ENCODE results near the gene CCSAP. TPM values are rescaled to one million over a fixed set of nuclear protein-coding genes. Genes with fewer than 3 reads are reported as not detected.
A peak's percentile ranks its signal among the peaks of the same experiment; 100 is the strongest.
"Not testable (repeated sequence)": the region's sequence is repeated elsewhere in the genome, so short reads cannot be mapped to it uniquely, and the experiment has no call there.

The CCSAP gene
- total RNA-seq = 12.3 and 12.6 TPM in 2 replicates

GRCh38 chr1:229342656-229343569, at the start of gene CCSAP:
Gene CCSAP (minus strand): TSS chr1:229343047. CDS start chr1:229342465, 582 bp downstream.
- Mint-ChIP-seq H3K27ac (peak within 1 kb of the TSS; percentile 94), H3K9me3 (peaks cover 9% of the 10 kb centered on the region), H3K36me3 (ENCODE audit: low read depth) (peaks cover 15% of the 10 kb centered on the region), H3K4me3 (peak within 1 kb of the TSS; percentile 91), H3K27me3 (peaks cover 28% of the 10 kb centered on the region), H3K4me1 (peaks cover 41% of the 10 kb centered on the region)
- intact Hi-C loops (cut with micrococcal nuclease) = loop anchor here (2.0 to 10.0 kb wide), 5 partner anchors 56 to 858 kb away; partner anchors contain the start of genes ABCB10 and RNF187
- DNase-seq = peak; percentile 90

- DNase-seq = no peak
- Mint-ChIP-seq H3K27ac (no peak overlapping the region), H3K36me3 (ENCODE audit: low read depth) (no peaks in the 10 kb centered on the region), H3K4me3 (no peak overlapping the region), H3K27me3 (peaks cover 21% of the 10 kb centered on the region), H3K9me3 (no peaks in the 10 kb centered on the region), H3K4me1 (peaks cover 2% of the 10 kb centered on the region)
- intact Hi-C loops (cut with micrococcal nuclease) = no loop called here
Measured at GRCh38 chr1:229390130-229390529, 47.3 kb upstream of the CCSAP start.

GRCh38 chr1:229388897-229389580, 46.2 kb upstream of the CCSAP start:
- DNase-seq = no peak
- Mint-ChIP-seq H3K27me3 (peaks cover 23% of the 10 kb centered on the region), H3K4me3 (no peak overlapping the region), H3K9me3 (no peaks in the 10 kb centered on the region), H3K4me1 (peaks cover 2% of the 10 kb centered on the region), H3K36me3 (ENCODE audit: low read depth) (no peaks in the 10 kb centered on the region), H3K27ac (no peak overlapping the region)
- intact Hi-C loops (cut with micrococcal nuclease) = no loop called here

GRCh38 chr1:229385853-229386456, 43.1 kb upstream of the CCSAP start:
- Mint-ChIP-seq H3K27ac (no peak overlapping the region), H3K9me3 (no peaks in the 10 kb centered on the region), H3K27me3 (peaks cover 24% of the 10 kb centered on the region), H3K4me3 (no peak overlapping the region), H3K36me3 (ENCODE audit: low read depth) (no peaks in the 10 kb centered on the region), H3K4me1 (peaks cover 2% of the 10 kb centered on the region)
- DNase-seq = no peak
- intact Hi-C loops (cut with micrococcal nuclease) = no loop called here

- Mint-ChIP-seq H3K27me3 (peaks cover 24% of the 10 kb centered on the region), H3K4me1 (peaks cover 2% of the 10 kb centered on the region), H3K36me3 (ENCODE audit: low read depth) (no peaks in the 10 kb centered on the region), H3K9me3 (no peaks in the 10 kb centered on the region), H3K27ac (no peak overlapping the region), H3K4me3 (no peak overlapping the region)
- intact Hi-C loops (cut with micrococcal nuclease) = no loop called here
- DNase-seq = no peak
Measured at GRCh38 chr1:229384822-229385221, 42.0 kb upstream of the CCSAP start.

GRCh38 chr1:229383961-229384360, 41.1 kb upstream of the CCSAP start:
- Mint-ChIP-seq H3K9me3 (no peaks in the 10 kb centered on the region), H3K4me3 (no peak overlapping the region), H3K27ac (no peak overlapping the region), H3K4me1 (peaks cover 2% of the 10 kb centered on the region), H3K27me3 (peaks cover 23% of the 10 kb centered on the region), H3K36me3 (ENCODE audit: low read depth) (no peaks in the 10 kb centered on the region)
- no peak for DNase-seq
- intact Hi-C loops (cut with micrococcal nuclease) = no loop called here

GRCh38 chr1:229383188-229383587, 40.3 kb upstream of the CCSAP start:
- Mint-ChIP-seq H3K4me3 (no peak overlapping the region), H3K36me3 (ENCODE audit: low read depth) (no peaks in the 10 kb centered on the region), H3K27ac (no peak overlapping the region), H3K4me1 (peaks cover 2% of the 10 kb centered on the region), H3K27me3 (peaks cover 23% of the 10 kb centered on the region), H3K9me3 (no peaks in the 10 kb centered on the region)
- intact Hi-C loops (cut with micrococcal nuclease) = no loop called here
- no peak for DNase-seq

- peaks cover 21% of the 10 kb centered on the region for H3K27me3 Mint-ChIP-seq
- no peaks in the 10 kb centered on the region for H3K36me3 Mint-ChIP-seq (ENCODE audit: low read depth)
- H3K4me3 Mint-ChIP-seq = no peak overlapping the region
- H3K27ac Mint-ChIP-seq = no peak overlapping the region
- peaks cover 2% of the 10 kb centered on the region for H3K4me1 Mint-ChIP-seq
- no peaks in the 10 kb centered on the region for H3K9me3 Mint-ChIP-seq
- DNase-seq = no peak
- intact Hi-C loops (cut with micrococcal nuclease) = no loop called here
Measured at GRCh38 chr1:229381234-229381633, 38.4 kb upstream of the CCSAP start.

GRCh38 chr1:229380536-229381160, 37.8 kb upstream of the CCSAP start:
- H3K9me3 Mint-ChIP-seq = no peaks in the 10 kb centered on the region
- no peak overlapping the region for H3K27ac Mint-ChIP-seq
- H3K36me3 Mint-ChIP-seq (ENCODE audit: low read depth) = no peaks in the 10 kb centered on the region
- intact Hi-C loops (cut with micrococcal nuclease) = no loop called here
- no peaks in the 10 kb centered on the region for H3K4me1 Mint-ChIP-seq
- no peak for DNase-seq
- H3K4me3 Mint-ChIP-seq = no peak overlapping the region
- peaks cover 18% of the 10 kb centered on the region for H3K27me3 Mint-ChIP-seq

- Mint-ChIP-seq H3K4me3 (no peak overlapping the region), H3K36me3 (ENCODE audit: low read depth) (no peaks in the 10 kb centered on the region), H3K27me3 (peaks cover 13% of the 10 kb centered on the region), H3K4me1 (no peaks in the 10 kb centered on the region), H3K27ac (no peak overlapping the region), H3K9me3 (no peaks in the 10 kb centered on the region)
- intact Hi-C loops (cut with micrococcal nuclease) = no loop called here
- no peak for DNase-seq
Measured at GRCh38 chr1:229379846-229380245, 37.0 kb upstream of the CCSAP start.

GRCh38 chr1:229378586-229379367, 35.9 kb upstream of the CCSAP start:
- Mint-ChIP-seq H3K4me3 (no peak overlapping the region), H3K27ac (no peak overlapping the region), H3K27me3 (peaks cover 10% of the 10 kb centered on the region), H3K36me3 (ENCODE audit: low read depth) (no peaks in the 10 kb centered on the region), H3K4me1 (no peaks in the 10 kb centered on the region), H3K9me3 (no peaks in the 10 kb centered on the region)
- no peak for DNase-seq
- intact Hi-C loops (cut with micrococcal nuclease) = no loop called here

- H3K27me3 Mint-ChIP-seq = peaks cover 12% of the 10 kb centered on the region
- H3K9me3 Mint-ChIP-seq; H3K4me1 Mint-ChIP-seq; intact Hi-C loops (cut with micrococcal nuclease); H3K36me3 Mint-ChIP-seq (ENCODE audit: low read depth); DNase-seq; H3K4me3 Mint-ChIP-seq; H3K27ac Mint-ChIP-seq: not testable (repeated sequence)
Measured at GRCh38 chr1:229378035-229378434, 35.2 kb upstream of the CCSAP start.

GRCh38 chr1:229377429-229377828, 34.6 kb upstream of the CCSAP start:
- Mint-ChIP-seq H3K9me3 (no peaks in the 10 kb centered on the region), H3K27ac (no peak overlapping the region), H3K4me1 (no peaks in the 10 kb centered on the region), H3K4me3 (no peak overlapping the region), H3K27me3 (peaks cover 14% of the 10 kb centered on the region), H3K36me3 (ENCODE audit: low read depth) (no peaks in the 10 kb centered on the region)
- intact Hi-C loops (cut with micrococcal nuclease) = no loop called here
- DNase-seq = no peak
